Endothelial cell of umbilical vein (primary cell): Measurements from ENCODE around the gene CT45A3.
"Not testable (repeated sequence)": the region's sequence is repeated elsewhere in the genome, so short reads cannot be mapped to it uniquely, and the experiment has no call there.

Experiments
- CTCF ChIP-seq, 2 donors: IDR thresholded peaks; 1 replicate in 1 of 2; 2 replicates in 1 of 2; pipeline ENCODE4 v1.5.1; 2011; ENCODE audit warnings: low read length in 2 of 2, mild to moderate bottlenecking in 2 of 2, moderate library complexity in 2 of 2, control low read depth in 1 of 2, inconsistent platforms in 1 of 2, low read depth in 1 of 2; ENCODE audit not compliant: insufficient read depth in 1 of 2; ENCODE audit errors: extremely low read depth in 1 of 2
- EZH2 ChIP-seq: IDR thresholded peaks from 2 replicates; pipeline ENCODE4 v1.6.1; 2012; ENCODE audit warnings: borderline replicate concordance, low read depth, mild to moderate bottlenecking, moderate library complexity, low read length, inconsistent platforms; ENCODE audit not compliant: severe bottlenecking
- GATA2 ChIP-seq: IDR thresholded peaks from 2 replicates; pipeline ENCODE4 v1.7.0; 2011; ENCODE audit warnings: low read depth, mild to moderate bottlenecking, moderate library complexity, mixed read lengths, low read length; ENCODE audit not compliant: insufficient read length, insufficient read depth
- JUN ChIP-seq: IDR thresholded peaks from 2 replicates; pipeline ENCODE4 v1.6.1; 2011; ENCODE audit warnings: borderline replicate concordance, low read depth; ENCODE audit not compliant: insufficient read length, insufficient read depth
- MYC ChIP-seq: IDR thresholded peaks from one replicate; pipeline ENCODE4 v1.6.1; 2011; ENCODE audit warnings: mild to moderate bottlenecking, low read depth, low read length
- POLR2A ChIP-seq: IDR thresholded peaks from 2 replicates; pipeline ENCODE4 v1.6.1; 2012; ENCODE audit warnings: low read depth, mild to moderate bottlenecking, control low read depth, low read length
- POLR2AphosphoS5 ChIP-seq: IDR thresholded peaks from 2 replicates; pipeline ENCODE4 v1.6.1; 2012; ENCODE audit warnings: low read depth, mild to moderate bottlenecking, control low read depth, low read length, moderate library complexity; ENCODE audit not compliant: insufficient read depth
- TF ChIP-seq, protein P1 (sequence below): IDR thresholded peaks from 2 replicates; pipeline ENCODE4 v1.6.1; 2011; ENCODE audit not compliant: insufficient read depth, insufficient read length

DNA sequence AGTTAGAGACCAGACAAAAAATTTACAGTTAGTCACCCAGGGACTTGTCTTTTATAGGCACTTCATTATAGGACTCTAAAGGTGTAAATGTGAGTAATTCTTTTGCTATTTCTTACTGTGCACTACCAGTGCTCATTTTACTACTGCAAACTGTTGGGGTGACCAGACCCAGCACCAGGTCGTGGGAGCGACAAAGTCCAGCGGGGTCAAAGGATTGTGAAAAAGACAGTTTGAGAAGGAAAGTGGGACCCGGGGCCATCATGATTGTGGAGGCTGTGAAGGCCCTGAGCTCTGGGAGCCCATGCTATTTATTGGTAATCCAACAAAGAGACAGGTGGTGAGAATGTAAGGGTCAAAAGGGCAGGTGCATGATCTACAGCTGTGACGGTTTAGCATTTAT is 33.3 kb downstream of the CT45A3 start:
- TF ChIP-seq CTCF (IDR thresholded peaks at IDR 0.05; ENCODE audit: extremely low read depth in 1 of 2, insufficient read depth in 1 of 2, low read depth in 1 of 2, low read length in 2 of 2); POLR2AphosphoS5; EZH2; POLR2A; MYC; JUN; GATA2: not testable (repeated sequence)
- TF ChIP-seq, protein P1, sequence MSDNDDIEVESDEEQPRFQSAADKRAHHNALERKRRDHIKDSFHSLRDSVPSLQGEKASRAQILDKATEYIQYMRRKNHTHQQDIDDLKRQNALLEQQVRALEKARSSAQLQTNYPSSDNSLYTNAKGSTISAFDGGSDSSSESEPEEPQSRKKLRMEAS = not testable (repeated sequence)
